Right lobe of liver (tissue), 6 donors: ENCODE results near the gene SEMA3C. TPM values are rescaled to one million over a fixed set of nuclear protein-coding genes. Genes with fewer than 3 reads are reported as not detected.

Source experiments
- ATAC-seq, 4 donors: fragments of 200-7000 bp; cut with Tn5 transposase; one replicate each; pipeline ENCODE4 v1.9.1; 2020; ENCODE audit warnings: mild to moderate bottlenecking in 4 of 4, moderate library complexity in 4 of 4
- DNase-seq, 3 donors: peaks; one replicate each; pipeline ENCODE4 v3.0.0-alpha.2; 2020
- H3K27ac ChIP-seq, 3 donors: fragments of 200-600 bp; one replicate each; pipeline ENCODE4 v1.8.0; 2022
- H3K27me3 ChIP-seq, 2 donors: fragments of 200-600 bp; one replicate each; pipeline ENCODE4 v1.8.0; 2022
- H3K36me3 ChIP-seq, 4 donors: fragments of 200-600 bp; sonication (generic) in 1 of 4; one replicate each; pipeline versions ENCODE4 v1.5.1 to v1.8.0; 2017 to 2022; ENCODE audit warnings: control low read depth in 1 of 4
- H3K4me1 ChIP-seq, 4 donors: fragments of 200-600 bp; sonication (generic) in 1 of 4; one replicate each; pipeline versions ENCODE4 v1.5.1 to v1.8.0; 2017 to 2022; ENCODE audit warnings: control low read depth in 1 of 4
- H3K4me3 ChIP-seq, 3 donors: fragments of 200-600 bp; one replicate each; pipeline ENCODE4 v1.8.0; 2022
- H3K9me3 ChIP-seq, 4 donors: fragments of 200-600 bp; sonication (generic) in 1 of 4; one replicate each; pipeline versions ENCODE4 v1.5.1 to v1.8.0; 2017 to 2022; ENCODE audit warnings: control low read depth in 1 of 4
- CTCF ChIP-seq, 4 donors: fragments of 200-600 bp in 3 of 4; fragments of 450-650 bp in 1 of 4; IDR thresholded peaks; one replicate each; pipeline versions ENCODE4 v1.5.1 to v1.8.0; 2016 to 2022; ENCODE audit warnings: antibody characterized with exemption in 4 of 4, mild to moderate bottlenecking in 2 of 4
- POLR2A ChIP-seq: fragments of 450-650 bp; IDR thresholded peaks from one replicate; pipeline ENCODE4 v1.6.1; 2017; ENCODE audit warnings: antibody characterized with exemption, mild to moderate bottlenecking
- WGBS: methylation state at CpG from one replicate; pipeline ENCODE4 v1.1.6; 2018; ENCODE audit warnings: low coverage, low lambda C conversion rate; ENCODE audit not compliant: insufficient coverage; ENCODE audit errors: missing lambda C conversion rate; 5-methylcytosine and 5-hydroxymethylcytosine counted together
- intact Hi-C, 2 donors: fragments of 100-400 bp; cut with DNase I; formaldehyde crosslinking; loops; one replicate each; pipeline versions ENCODE4 v1.11.2 to v1.14.1; 2022
- total RNA-seq, 6 experiments: library from RNA; depleted of rRNA in 2 of 6; stranded (reverse); fragments of >200 nt in 2 of 6; fragmentation: NEBNext Ultra II Directional in 3 of 6; extraction: Animal tissue kit (Norgen Biotek cat#: 25700) in 3 of 6; gene quantifications; one replicate each; pipeline versions ENCODE4 v1.1.0 to v1.2.4, GENCODE V29; 2016 to 2023
- donor health status: DM: no; HTN: yes; CAD: no.
- donor health status: DM: no; HTN: no; CAD: no.
- donor health status: DM: no; HTN: no; CAD: no.
- donor health status: DM: no; HTN: yes; CAD: no.
- donor health status: DM: no; HTN: yes; CAD: no.

Gene SEMA3C
- total RNA-seq, 6 experiments from 2014 or later, result 0.23 to 1.3 (median 0.53) TPM

GRCh38 chr7:80703272-80703671 is 215.6 kb downstream of the SEMA3C start:
- intact Hi-C loops, result loop anchor here in 1 of 2 donors (5.0 kb wide), 1 partner anchor 754 kb away; no protein-coding TSS in a partner anchor
- H3K27ac ChIP-seq, result no peak overlapping the region
- ATAC-seq (no peak), DNase-seq (no peak)
- no peaks in the 10 kb centered on the region for H3K9me3 ChIP-seq
- H3K4me3 ChIP-seq, result no peak overlapping the region
- TF ChIP-seq POLR2A, result no peak
- no peak for TF ChIP-seq CTCF (IDR thresholded peaks at IDR 0.05)
- no peaks in the 10 kb centered on the region for H3K27me3 ChIP-seq
- WGBS, result 44% methylated on average over 1 of the region's 1 CpG
- no peaks in the 10 kb centered on the region for H3K36me3 ChIP-seq
- H3K4me1 ChIP-seq, result peaks cover 0 to 6% (median 0%) of the 10 kb centered on the region in 4 donors

GRCh38 chr7:80699721-80700256 is 219.1 kb downstream of the SEMA3C start:
- H3K36me3 ChIP-seq, result no peaks in the 10 kb centered on the region
- no peak overlapping the region for H3K27ac ChIP-seq
- no peak for DNase-seq
- no peaks in the 10 kb centered on the region for H3K9me3 ChIP-seq
- intact Hi-C loops, result loop anchor here in 1 of 2 donors (5.0 kb wide), 1 partner anchor 758 kb away; no protein-coding TSS in a partner anchor
- 25% methylated on average over 4 of the region's 4 CpGs for WGBS
- H3K4me1 ChIP-seq, result peaks cover 0 to 6% (median 0%) of the 10 kb centered on the region in 4 donors
- no peak overlapping the region for H3K4me3 ChIP-seq
- TF ChIP-seq CTCF (IDR thresholded peaks at IDR 0.05) (no peak), POLR2A (no peak)
- peak; percentile 48 to 74 (median 54) for ATAC-seq
- H3K27me3 ChIP-seq, result no peaks in the 10 kb centered on the region

- Histone ChIP-seq H3K9me3 (no peaks in the 10 kb centered on the region), H3K4me3 (no peak overlapping the region), H3K27me3 (no peaks in the 10 kb centered on the region), H3K4me1 (peaks cover 0 to 6% (median 0%) of the 10 kb centered on the region in 4 donors), H3K27ac (no peak overlapping the region), H3K36me3 (no peaks in the 10 kb centered on the region)
- intact Hi-C loops, result no loop called here
- ATAC-seq (peak; percentile 69 to 83 (median 80)), DNase-seq (no peak)
- WGBS, result 15% methylated on average over 5 of the region's 5 CpGs
- no peak for TF ChIP-seq POLR2A
- TF ChIP-seq CTCF (IDR thresholded peaks at IDR 0.05), result peak; percentile 54 to 73 (median 68)
Observed at GRCh38 chr7:80699045-80699638, 219.7 kb downstream of the SEMA3C start.
